ENCODE results near the gene KIAA1958. TPM values are rescaled to one million over a fixed set of nuclear protein-coding genes. Genes with fewer than 3 reads are reported as not detected.
A peak's percentile ranks its signal among the peaks of the same experiment; 100 is the strongest.

Gene KIAA1958
- total RNA-seq, 1 donor = 2.5 TPM

- H3K9me3 ChIP-seq (ENCODE audit: low read depth, low read length) = no peaks in the 10 kb centered on the region
- no peaks in the 10 kb centered on the region for H3K27me3 ChIP-seq (ENCODE audit: insufficient read depth, low read length)
- no peaks in the 10 kb centered on the region for H4K20me1 ChIP-seq (ENCODE audit: insufficient read depth, low read length)
- peak overlapping the region; percentile 81 for H3K4me3 ChIP-seq (ENCODE audit: insufficient read depth, low read length)
- peaks cover 4% of the 10 kb centered on the region for H3K79me2 ChIP-seq (ENCODE audit: insufficient read depth, low read length)
- peak overlapping the region; percentile 90 for H3K4me2 ChIP-seq (ENCODE audit: insufficient read depth, low read length)
- TF ChIP-seq CTCF (IDR thresholded peaks at IDR 0.05; ENCODE audit: extremely low read depth, low read depth, low read length) = no peak
- peak overlapping the region; percentile 91 for H2AFZ ChIP-seq (ENCODE audit: low read length)
- no peaks in the 10 kb centered on the region for H3K36me3 ChIP-seq (ENCODE audit: insufficient read depth, low read length)
- DNase-seq (ENCODE audit: insufficient read length, low spot score, missing footprints) = peak; percentile 79
- H3K27ac ChIP-seq (ENCODE audit: low read depth, low read length) = no peak overlapping the region
- H3K4me1 ChIP-seq (ENCODE audit: insufficient read depth, low read length) = peaks cover 8% of the 10 kb centered on the region
Measured at GRCh38 chr9:112487799-112488340, 1.2 kb downstream of the KIAA1958 start.

- H3K27ac ChIP-seq (ENCODE audit: low read depth, low read length) = no peak overlapping the region
- no peak overlapping the region for H3K4me3 ChIP-seq (ENCODE audit: insufficient read depth, low read length)
- no peaks in the 10 kb centered on the region for H3K27me3 ChIP-seq (ENCODE audit: insufficient read depth, low read length)
- no peaks in the 10 kb centered on the region for H3K9me3 ChIP-seq (ENCODE audit: low read depth, low read length)
- no peaks in the 10 kb centered on the region for H4K20me1 ChIP-seq (ENCODE audit: insufficient read depth, low read length)
- H3K79me2 ChIP-seq (ENCODE audit: insufficient read depth, low read length) = peaks cover 4% of the 10 kb centered on the region
- peaks cover 13% of the 10 kb centered on the region for H3K4me1 ChIP-seq (ENCODE audit: insufficient read depth, low read length)
- no peak for DNase-seq (ENCODE audit: insufficient read length, low spot score, missing footprints)
- H3K36me3 ChIP-seq (ENCODE audit: insufficient read depth, low read length) = no peaks in the 10 kb centered on the region
- H2AFZ ChIP-seq (ENCODE audit: low read length) = no peak overlapping the region
- no peak overlapping the region for H3K4me2 ChIP-seq (ENCODE audit: insufficient read depth, low read length)
- TF ChIP-seq CTCF (IDR thresholded peaks at IDR 0.05; ENCODE audit: extremely low read depth, low read depth, low read length) = no peak
Measured at GRCh38 chr9:112489039-112489546, 2.5 kb downstream of the KIAA1958 start.

GRCh38 chr9:112489876-112490666 is 3.4 kb downstream of the KIAA1958 start:
- H3K27ac ChIP-seq (ENCODE audit: low read depth, low read length) = no peak overlapping the region
- H3K4me1 ChIP-seq (ENCODE audit: insufficient read depth, low read length) = peaks cover 13% of the 10 kb centered on the region
- no peak for TF ChIP-seq CTCF (IDR thresholded peaks at IDR 0.05; ENCODE audit: extremely low read depth, low read depth, low read length)
- H3K27me3 ChIP-seq (ENCODE audit: insufficient read depth, low read length) = no peaks in the 10 kb centered on the region
- H4K20me1 ChIP-seq (ENCODE audit: insufficient read depth, low read length) = no peaks in the 10 kb centered on the region
- no peak overlapping the region for H2AFZ ChIP-seq (ENCODE audit: low read length)
- H3K79me2 ChIP-seq (ENCODE audit: insufficient read depth, low read length) = peaks cover 4% of the 10 kb centered on the region
- no peaks in the 10 kb centered on the region for H3K36me3 ChIP-seq (ENCODE audit: insufficient read depth, low read length)
- no peak overlapping the region for H3K4me3 ChIP-seq (ENCODE audit: insufficient read depth, low read length)
- peaks cover 2% of the 10 kb centered on the region for H3K9me3 ChIP-seq (ENCODE audit: low read depth, low read length)
- no peak for DNase-seq (ENCODE audit: insufficient read length, low spot score, missing footprints)
- no peak overlapping the region for H3K4me2 ChIP-seq (ENCODE audit: insufficient read depth, low read length)

Data from osteoblast (primary cell).